PC-9 (cell line): Measurements from ENCODE around the gene SLIT1.

Experiments
- CTCF ChIP-seq: fragments of 200-600 bp; sonication (generic); conservative IDR thresholded peaks from 2 replicates; pipeline ENCODE4 v1.6.1; 2017; ENCODE audit warnings: mixed run types, antibody characterized with exemption, mild to moderate bottlenecking, moderate library complexity
- EZH2 ChIP-seq: fragments of 200-600 bp; sonication (generic); IDR thresholded peaks from 2 replicates; pipeline ENCODE4 v1.8.0; 2017; ENCODE audit warnings: antibody characterized with exemption, low read depth

GRCh38 chr10:97140049-97140846 is 45.5 kb downstream of the SLIT1 start:
- no peak for TF ChIP-seq CTCF
- TF ChIP-seq EZH2, result no peak
